GM12873 (cell line): ENCODE results near the gene TNS3.

Source experiments
- CTCF ChIP-seq: IDR thresholded peaks from 2 replicates; pipeline ENCODE4 v1.5.1; 2012; ENCODE audit warnings: low read depth, mild to moderate bottlenecking, moderate library complexity, low read length, control low read depth; ENCODE audit not compliant: insufficient read depth; ENCODE audit errors: missing control alignments

Gene TNS3

GRCh38 chr7:47332681-47333553 lies 249.0 kb downstream of the TNS3 start:
- TF ChIP-seq CTCF: no peak

- TF ChIP-seq CTCF: no peak
These were observed 249.7 kb downstream of the TNS3 start for GRCh38 chr7:47332213-47332612.

GRCh38 chr7:47331179-47331565 lies 250.7 kb downstream of the TNS3 start:
- TF ChIP-seq CTCF: no peak

- no peak for TF ChIP-seq CTCF
These were observed 251.2 kb downstream of the TNS3 start for GRCh38 chr7:47330561-47331178.

- TF ChIP-seq CTCF: no peak
These were observed 251.9 kb downstream of the TNS3 start for GRCh38 chr7:47330026-47330425.

- TF ChIP-seq CTCF: no peak
These were observed 252.5 kb downstream of the TNS3 start for GRCh38 chr7:47329320-47329926.

GRCh38 chr7:47328392-47329319 lies 253.3 kb downstream of the TNS3 start:
- no peak for TF ChIP-seq CTCF
